Loucy (cell line): ENCODE results near the gene PLCL1.

Experiments
- H2AFZ ChIP-seq: fragments of 200-600 bp; sonication (generic); 2 replicates; pipeline ENCODE4 v1.6.0; 2016; ENCODE audit warnings: antibody characterized with exemption, mild to moderate bottlenecking, low read length, moderate library complexity
- H3F3A ChIP-seq: fragments of 200-600 bp; 2 replicates; pipeline ENCODE4 v1.6.0; 2016; ENCODE audit warnings: antibody characterized with exemption, low read depth, mild to moderate bottlenecking
- H3K27me3 ChIP-seq: fragments of 200-600 bp; sonication (generic); 2 replicates; pipeline ENCODE4 v1.6.1; 2014; ENCODE audit warnings: low read length, mild to moderate bottlenecking; ENCODE audit not compliant: insufficient read depth, poor library complexity, severe bottlenecking
- H3K36me3 ChIP-seq: fragments of 200-600 bp; sonication (generic); 2 replicates; pipeline ENCODE4 v1.6.1; 2016; ENCODE audit warnings: low read length; ENCODE audit not compliant: insufficient read depth
- H3K4me1 ChIP-seq: fragments of 200-600 bp; sonication (generic); 2 replicates; pipeline ENCODE4 v1.5.1; 2014; ENCODE audit warnings: low read length, mild to moderate bottlenecking; ENCODE audit not compliant: insufficient read depth, poor library complexity, severe bottlenecking
- H3K4me2 ChIP-seq: fragments of 200-600 bp; sonication (generic); 2 replicates; pipeline ENCODE4 v1.6.0; 2014; ENCODE audit warnings: antibody characterized with exemption, low read length, low read depth, mild to moderate bottlenecking; ENCODE audit not compliant: poor library complexity, severe bottlenecking
- H3K4me3 ChIP-seq: fragments of 200-600 bp; sonication (generic); 2 replicates; pipeline ENCODE4 v1.5.1; 2014; ENCODE audit warnings: low read length, mild to moderate bottlenecking, mixed read lengths; ENCODE audit not compliant: poor library complexity, severe bottlenecking
- H3K79me2 ChIP-seq: fragments of 200-600 bp; sonication (generic); 2 replicates; pipeline ENCODE4 v1.6.1; 2014; ENCODE audit warnings: low read length; ENCODE audit not compliant: insufficient read depth
- H3K9ac ChIP-seq: fragments of 200-600 bp; sonication (generic); 2 replicates; pipeline ENCODE4 v1.6.0; 2014; ENCODE audit warnings: mild to moderate bottlenecking, low read depth, low read length, moderate library complexity; ENCODE audit not compliant: poor library complexity, severe bottlenecking
- H3K9me2 ChIP-seq: fragments of 200-600 bp; sonication (generic); replicated peaks from 2 replicates; pipeline ENCODE4 v1.6.1; 2016; ENCODE audit warnings: low read depth, low read length, mixed read lengths
- H3K9me3 ChIP-seq: fragments of 200-600 bp; sonication (generic); 2 replicates; pipeline ENCODE4 v1.6.1; 2014; ENCODE audit warnings: mild to moderate bottlenecking, antibody characterized with exemption, low read length, low read depth; ENCODE audit not compliant: insufficient read depth
- H4K20me1 ChIP-seq: fragments of 200-600 bp; sonication (generic); 2 replicates; pipeline ENCODE4 v1.6.0; 2014; ENCODE audit warnings: antibody characterized with exemption, low read length, mild to moderate bottlenecking; ENCODE audit not compliant: insufficient read depth, poor library complexity, severe bottlenecking
- EZH2phosphoT487 ChIP-seq: fragments of 200-600 bp; IDR thresholded peaks from 2 replicates; pipeline ENCODE4 v1.6.1; 2018; ENCODE audit warnings: antibody characterized with exemption, mild to moderate bottlenecking, moderate library complexity, borderline replicate concordance
- TF ChIP-seq, protein P1 (sequence below): fragments of 200-600 bp; sonication (generic); conservative IDR thresholded peaks from 2 replicates; pipeline ENCODE4 v1.5.1; 2014; ENCODE audit warnings: mild to moderate bottlenecking, antibody characterized with exemption, low read length

PLCL1 gene

DNA sequence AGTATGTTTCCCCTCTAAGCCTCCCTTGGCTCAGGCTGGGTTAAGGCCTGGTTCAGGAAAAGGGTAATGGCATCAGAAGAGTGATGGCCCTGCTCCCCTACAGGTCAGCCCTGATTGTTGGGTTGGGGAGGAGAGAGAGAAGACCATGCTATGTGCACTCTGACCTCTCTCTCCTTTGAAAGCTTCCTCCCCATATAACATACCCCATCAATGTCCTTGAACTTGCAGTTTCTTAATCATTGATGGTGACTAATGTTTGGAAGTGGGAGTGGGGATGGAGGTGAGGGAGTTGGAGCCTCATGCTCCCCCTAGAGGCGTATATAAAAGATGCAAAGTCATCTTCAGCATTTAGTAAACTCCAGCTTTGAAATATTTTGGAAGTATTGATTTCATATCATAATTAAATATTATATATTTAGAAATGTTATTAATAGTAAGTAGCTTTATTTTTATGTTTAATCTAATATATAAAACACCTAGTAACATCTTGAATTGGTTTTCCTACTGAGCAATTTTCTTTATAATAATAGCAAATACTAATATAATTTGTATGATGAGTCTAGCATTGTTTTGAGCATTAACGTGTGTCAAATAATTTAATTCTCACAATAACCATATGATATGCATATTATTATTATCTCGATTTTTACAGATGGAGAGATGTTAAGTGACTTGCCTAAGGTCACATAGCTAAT, 8.8 kb downstream of the PLCL1 start:
- H3K27me3 ChIP-seq = no peaks in the 10 kb centered on the region
- peaks cover 12% of the 10 kb centered on the region for H3K4me1 ChIP-seq
- TF ChIP-seq, protein P1, sequence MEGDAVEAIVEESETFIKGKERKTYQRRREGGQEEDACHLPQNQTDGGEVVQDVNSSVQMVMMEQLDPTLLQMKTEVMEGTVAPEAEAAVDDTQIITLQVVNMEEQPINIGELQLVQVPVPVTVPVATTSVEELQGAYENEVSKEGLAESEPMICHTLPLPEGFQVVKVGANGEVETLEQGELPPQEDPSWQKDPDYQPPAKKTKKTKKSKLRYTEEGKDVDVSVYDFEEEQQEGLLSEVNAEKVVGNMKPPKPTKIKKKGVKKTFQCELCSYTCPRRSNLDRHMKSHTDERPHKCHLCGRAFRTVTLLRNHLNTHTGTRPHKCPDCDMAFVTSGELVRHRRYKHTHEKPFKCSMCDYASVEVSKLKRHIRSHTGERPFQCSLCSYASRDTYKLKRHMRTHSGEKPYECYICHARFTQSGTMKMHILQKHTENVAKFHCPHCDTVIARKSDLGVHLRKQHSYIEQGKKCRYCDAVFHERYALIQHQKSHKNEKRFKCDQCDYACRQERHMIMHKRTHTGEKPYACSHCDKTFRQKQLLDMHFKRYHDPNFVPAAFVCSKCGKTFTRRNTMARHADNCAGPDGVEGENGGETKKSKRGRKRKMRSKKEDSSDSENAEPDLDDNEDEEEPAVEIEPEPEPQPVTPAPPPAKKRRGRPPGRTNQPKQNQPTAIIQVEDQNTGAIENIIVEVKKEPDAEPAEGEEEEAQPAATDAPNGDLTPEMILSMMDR = peak; percentile 61
- TF ChIP-seq EZH2phosphoT487 = no peak
- H2AFZ ChIP-seq = no peak overlapping the region
- no peaks in the 10 kb centered on the region for H3K9me2 ChIP-seq
- no peak overlapping the region for H3K4me3 ChIP-seq
- no peaks in the 10 kb centered on the region for H3K9me3 ChIP-seq
- no peaks in the 10 kb centered on the region for H3F3A ChIP-seq
- H3K36me3 ChIP-seq = no peaks in the 10 kb centered on the region
- H3K9ac ChIP-seq = no peak overlapping the region
- no peak overlapping the region for H3K4me2 ChIP-seq
- H4K20me1 ChIP-seq = no peaks in the 10 kb centered on the region
- H3K79me2 ChIP-seq = no peaks in the 10 kb centered on the region

DNA sequence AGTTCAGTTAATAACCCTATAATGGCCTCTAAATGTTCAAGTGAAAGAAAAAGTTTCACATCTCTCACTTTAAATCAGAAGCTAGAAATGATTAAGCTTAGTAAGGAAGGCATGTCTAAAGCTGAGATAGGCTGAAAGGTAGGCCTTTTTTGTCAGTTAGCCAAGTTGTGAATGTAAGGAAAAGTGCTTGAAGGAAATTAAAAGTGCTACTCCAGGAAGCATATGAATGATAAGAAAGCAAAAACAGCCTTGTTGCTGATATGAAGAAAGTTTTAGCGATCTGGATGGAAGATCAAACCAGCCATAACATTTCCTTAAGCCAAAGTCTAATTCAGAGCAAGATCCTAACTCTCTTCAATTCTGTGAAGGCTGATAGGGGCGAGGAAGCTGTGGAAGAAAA, 10.1 kb downstream of the PLCL1 start:
- H3K4me3 ChIP-seq = no peak overlapping the region
- H3K9ac ChIP-seq = no peak overlapping the region
- no peaks in the 10 kb centered on the region for H3F3A ChIP-seq
- no peak for TF ChIP-seq EZH2phosphoT487
- TF ChIP-seq, protein P1 = no peak
- H3K4me1 ChIP-seq = peaks cover under 1% of the 10 kb centered on the region
- H3K36me3 ChIP-seq = no peaks in the 10 kb centered on the region
- peak overlapping the region; percentile 52 for H2AFZ ChIP-seq
- H3K79me2 ChIP-seq = no peaks in the 10 kb centered on the region
- no peaks in the 10 kb centered on the region for H4K20me1 ChIP-seq
- no peaks in the 10 kb centered on the region for H3K9me2 ChIP-seq
- no peak overlapping the region for H3K4me2 ChIP-seq
- H3K9me3 ChIP-seq = no peaks in the 10 kb centered on the region
- H3K27me3 ChIP-seq = no peaks in the 10 kb centered on the region

DNA sequence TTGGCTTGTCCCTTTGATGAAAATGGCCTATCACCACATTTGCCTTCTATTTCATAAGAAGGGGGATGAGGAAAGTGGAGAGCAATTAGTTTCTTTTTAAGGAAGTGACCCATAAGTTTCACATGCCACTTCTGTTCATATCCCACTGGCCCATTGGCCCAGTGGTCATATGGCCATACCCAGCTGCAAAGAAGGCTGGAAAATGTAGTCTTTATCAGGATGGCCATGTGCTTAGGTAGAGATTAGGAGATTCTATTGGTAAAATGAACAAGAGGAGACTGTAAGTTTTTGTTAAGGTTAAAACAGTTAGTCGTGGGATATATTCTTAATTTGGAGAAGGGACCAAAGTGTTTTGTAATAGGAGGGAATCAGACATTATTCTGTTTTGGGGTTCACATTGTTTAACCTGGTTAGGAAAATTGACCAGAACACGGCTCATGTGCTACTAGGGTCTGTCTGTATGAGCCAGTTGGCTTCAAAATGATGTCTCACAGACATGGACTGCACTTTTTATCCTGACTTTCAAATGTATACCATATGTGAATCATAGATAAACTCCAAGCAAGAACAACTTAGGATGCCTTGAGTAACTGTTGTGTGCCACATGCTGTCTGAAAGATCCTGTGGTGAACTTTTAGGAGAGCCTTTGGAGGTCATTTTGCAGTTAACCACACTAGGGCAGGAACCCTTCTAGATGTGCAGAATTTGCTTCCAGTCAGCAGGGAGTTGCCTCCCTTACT, 17.3 kb downstream of the PLCL1 start:
- Histone ChIP-seq H3F3A (no peaks in the 10 kb centered on the region), H3K36me3 (no peaks in the 10 kb centered on the region), H3K9ac (no peak overlapping the region), H3K9me3 (no peaks in the 10 kb centered on the region), H3K4me2 (no peak overlapping the region), H3K4me1 (no peaks in the 10 kb centered on the region), H4K20me1 (no peaks in the 10 kb centered on the region), H3K9me2 (no peaks in the 10 kb centered on the region), H3K4me3 (no peak overlapping the region), H3K27me3 (no peaks in the 10 kb centered on the region), H2AFZ (no peak overlapping the region), H3K79me2 (no peaks in the 10 kb centered on the region)
- TF ChIP-seq, protein P1 = no peak
- TF ChIP-seq EZH2phosphoT487 = no peak
